A549 (cell line): Measurements from ENCODE around the gene GREB1.

ENCODE experiments used
- CBX2 ChIP-seq: fragments of 200-600 bp; sonication (generic); IDR thresholded peaks from 2 replicates; pipeline ENCODE4 v1.6.1; 2016; ENCODE audit warnings: low read depth, mild to moderate bottlenecking, borderline replicate concordance
- CEBPB ChIP-seq, 2 experiments: fragments of >200 bp in 1 of 2; sonication (Bioruptor Twin) in 1 of 2; formaldehyde crosslinking in 1 of 2; IDR thresholded peaks; 2 replicates each; pipeline ENCODE4 v1.6.1; 2012 to 2016
- ELK1 ChIP-seq: fragments of 150-350 bp; IDR thresholded peaks from 2 replicates; pipeline ENCODE4 v1.6.1; 2014; ENCODE audit warnings: low read depth, mild to moderate bottlenecking, low read length
- EP300 ChIP-seq, 2 experiments: fragments of >200 bp; sonication (Bioruptor Twin); formaldehyde crosslinking; IDR thresholded peaks; 2 replicates in 1 of 2; 3 replicates in 1 of 2; pipeline ENCODE4 v1.6.1; 2016 to 2017
- HOXA7 ChIP-seq: fragments of 250-450 bp; sonication (Bioruptor Pico); IDR thresholded peaks from 2 replicates; pipeline ENCODE4 v1.5.0; 2020; ENCODE audit warnings: mild to moderate bottlenecking, moderate library complexity
- KDM5A ChIP-seq: fragments of 200-600 bp; sonication (generic); IDR thresholded peaks from 2 replicates; pipeline ENCODE4 v1.6.1; 2016; ENCODE audit warnings: antibody characterized with exemption, mild to moderate bottlenecking
- NR3C1 ChIP-seq: fragments of >200 bp; sonication (Bioruptor Twin); formaldehyde crosslinking; IDR thresholded peaks from 3 replicates; pipeline ENCODE4 v1.6.1; 2017
- POLR2A ChIP-seq: IDR thresholded peaks from 2 replicates; pipeline ENCODE4 v1.6.1; 2012; ENCODE audit warnings: mild to moderate bottlenecking, low read length
- RAD21 ChIP-seq, 2 experiments: fragments of >200 bp in 1 of 2; sonication (Bioruptor Twin) in 1 of 2; formaldehyde crosslinking in 1 of 2; IDR thresholded peaks in 1 of 2; conservative IDR thresholded peaks in 1 of 2; 2 replicates in 1 of 2; 3 replicates in 1 of 2; pipeline ENCODE4 v1.6.1; 2012 to 2018; ENCODE audit warnings: inconsistent platforms in 1 of 2
- RFX5 ChIP-seq: fragments of 450-650 bp; IDR thresholded peaks from 2 replicates; pipeline ENCODE4 v1.7.1; 2014; ENCODE audit warnings: antibody characterized with exemption, mild to moderate bottlenecking, moderate library complexity
- SMC3 ChIP-seq: fragments of >200 bp; sonication (Bioruptor Twin); formaldehyde crosslinking; IDR thresholded peaks from 3 replicates; pipeline ENCODE4 v1.6.1; 2018; ENCODE audit warnings: inconsistent platforms
- TF ChIP-seq, protein P1 (sequence below): fragments of >200 bp; sonication (Bioruptor Twin); formaldehyde crosslinking; IDR thresholded peaks from 3 replicates; pipeline ENCODE4 v1.5.1; 2016

GRCh38 chr2:11562011-11562410, 28.2 kb downstream of the GREB1 start:
- no peak for TF ChIP-seq NR3C1
- TF ChIP-seq, protein P1, sequence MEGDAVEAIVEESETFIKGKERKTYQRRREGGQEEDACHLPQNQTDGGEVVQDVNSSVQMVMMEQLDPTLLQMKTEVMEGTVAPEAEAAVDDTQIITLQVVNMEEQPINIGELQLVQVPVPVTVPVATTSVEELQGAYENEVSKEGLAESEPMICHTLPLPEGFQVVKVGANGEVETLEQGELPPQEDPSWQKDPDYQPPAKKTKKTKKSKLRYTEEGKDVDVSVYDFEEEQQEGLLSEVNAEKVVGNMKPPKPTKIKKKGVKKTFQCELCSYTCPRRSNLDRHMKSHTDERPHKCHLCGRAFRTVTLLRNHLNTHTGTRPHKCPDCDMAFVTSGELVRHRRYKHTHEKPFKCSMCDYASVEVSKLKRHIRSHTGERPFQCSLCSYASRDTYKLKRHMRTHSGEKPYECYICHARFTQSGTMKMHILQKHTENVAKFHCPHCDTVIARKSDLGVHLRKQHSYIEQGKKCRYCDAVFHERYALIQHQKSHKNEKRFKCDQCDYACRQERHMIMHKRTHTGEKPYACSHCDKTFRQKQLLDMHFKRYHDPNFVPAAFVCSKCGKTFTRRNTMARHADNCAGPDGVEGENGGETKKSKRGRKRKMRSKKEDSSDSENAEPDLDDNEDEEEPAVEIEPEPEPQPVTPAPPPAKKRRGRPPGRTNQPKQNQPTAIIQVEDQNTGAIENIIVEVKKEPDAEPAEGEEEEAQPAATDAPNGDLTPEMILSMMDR = no peak
- no peak for TF ChIP-seq ELK1
- no peak for TF ChIP-seq KDM5A
- TF ChIP-seq EP300 (IDR thresholded peaks at IDR 0.05) = no peak
- no peak for TF ChIP-seq CBX2
- TF ChIP-seq SMC3 = no peak
- TF ChIP-seq HOXA7 (CRISPR knock-in tag) = no peak
- no peak for TF ChIP-seq RAD21 (conservative IDR thresholded peaks at IDR 0.05 in 1 of 2, IDR thresholded peaks at IDR 0.05 in 1 of 2)
- no peak for TF ChIP-seq CEBPB (IDR thresholded peaks at IDR 0.05)
- no peak for TF ChIP-seq RFX5
- TF ChIP-seq POLR2A = no peak
